WTC11 (cell line): ENCODE results near the gene OSBP2. TPM values are rescaled to one million over a fixed set of nuclear protein-coding genes. Genes with fewer than 3 reads are reported as not detected.

Experiments used
- ATAC-seq: fragments of 200-7000 bp; cut with Tn5 transposase; 2 replicates; pipeline ENCODE4 v1.10.0; 2021; ENCODE audit warnings: mild to moderate bottlenecking, moderate library complexity
- CTCF ChIA-PET: fragments of 300-600 bp; sonication (Branson Sonifier 250); formaldehyde crosslinking; loops from one replicate; lab custom pipeline; 2021; ENCODE audit warnings: antibody characterized with exemption; lab: Charles Lee
- POLR2A ChIA-PET: fragments of 350-600 bp; sonication (Branson Sonifier 250); formaldehyde crosslinking; loops from one replicate; lab custom pipeline; 2021; ENCODE audit warnings: antibody characterized with exemption; lab: Charles Lee
- DNase-seq: peaks from one replicate; pipeline ENCODE4 v3.0.0; 2021; ENCODE audit warnings: low spot score
- H3K27ac Mint-ChIP-seq: 2 replicates; pipeline ENCODE4 v1.8.0; 2021; ENCODE audit warnings: mixed read lengths
- H3K27me3 Mint-ChIP-seq: 2 replicates; pipeline ENCODE4 v1.8.0; 2021; ENCODE audit warnings: low read depth, mild to moderate bottlenecking, moderate library complexity, mixed read lengths
- H3K36me3 Mint-ChIP-seq: 2 replicates; pipeline ENCODE4 v1.8.0; 2021; ENCODE audit warnings: mixed read lengths
- H3K4me1 Mint-ChIP-seq: 2 replicates; pipeline ENCODE4 v1.8.0; 2022; ENCODE audit warnings: mixed read lengths
- H3K4me3 Mint-ChIP-seq: 2 replicates; pipeline ENCODE4 v1.8.0; 2021; ENCODE audit warnings: mild to moderate bottlenecking, moderate library complexity, mixed read lengths
- H3K9me3 Mint-ChIP-seq: 2 replicates; pipeline ENCODE4 v1.8.0; 2021; ENCODE audit warnings: mixed read lengths
- CDX4 ChIP-seq: fragments of 250-450 bp; sonication (Bioruptor Pico); IDR thresholded peaks from 2 replicates; pipeline ENCODE4 v1.9.0; 2021; ENCODE audit warnings: moderate library complexity, mild to moderate bottlenecking, inconsistent platforms, borderline replicate concordance
- CREB1 ChIP-seq: sonication (generic); formaldehyde crosslinking; IDR thresholded peaks from 2 replicates; pipeline ENCODE4 v1.8.0; 2023; ENCODE audit warnings: mild to moderate bottlenecking, missing genetic modification reagents
- E2F4 ChIP-seq: sonication (generic); formaldehyde crosslinking; IDR thresholded peaks from 2 replicates; pipeline ENCODE4 v1.8.1; 2022; ENCODE audit warnings: low read depth, mild to moderate bottlenecking, moderate library complexity, missing genetic modification reagents, borderline replicate concordance
- E2F5 ChIP-seq: sonication (generic); formaldehyde crosslinking; IDR thresholded peaks from 2 replicates; pipeline ENCODE4 v1.8.1; 2022; ENCODE audit warnings: mild to moderate bottlenecking, moderate library complexity, missing genetic modification reagents
- FOXJ3 ChIP-seq: sonication (generic); formaldehyde crosslinking; IDR thresholded peaks from 2 replicates; pipeline ENCODE4 v1.9.0; 2021; ENCODE audit warnings: missing genetic modification reagents, mild to moderate bottlenecking, borderline replicate concordance
- GRHL2 ChIP-seq: fragments of 250-450 bp; sonication (Bioruptor Pico); IDR thresholded peaks from 2 replicates; pipeline ENCODE4 v1.8.0; 2022; ENCODE audit warnings: mild to moderate bottlenecking, moderate library complexity; ENCODE audit not compliant: insufficient replicate concordance, severe bottlenecking
- GTF2I ChIP-seq: fragments of 250-450 bp; sonication (Bioruptor Pico); conservative IDR thresholded peaks from 2 replicates; pipeline ENCODE4 v1.4.0; 2021; ENCODE audit warnings: mild to moderate bottlenecking
- MYBL2 ChIP-seq: sonication (generic); formaldehyde crosslinking; IDR thresholded peaks from 2 replicates; pipeline ENCODE4 v1.8.1; 2023; ENCODE audit warnings: mild to moderate bottlenecking, moderate library complexity, missing genetic modification reagents
- RELA ChIP-seq: sonication (generic); formaldehyde crosslinking; IDR thresholded peaks from 2 replicates; pipeline ENCODE4 v1.8.1; 2022; ENCODE audit warnings: missing genetic modification reagents, mild to moderate bottlenecking, borderline replicate concordance
- SMAD3 ChIP-seq: sonication (generic); formaldehyde crosslinking; IDR thresholded peaks from 2 replicates; pipeline ENCODE4 v1.8.0; 2022; ENCODE audit warnings: missing genetic modification reagents, mild to moderate bottlenecking, borderline replicate concordance
- SMAD4 ChIP-seq: sonication (generic); formaldehyde crosslinking; IDR thresholded peaks from 2 replicates; pipeline ENCODE4 v1.8.0; 2022; ENCODE audit warnings: mild to moderate bottlenecking, missing genetic modification reagents
- SOX15 ChIP-seq: fragments of 250-450 bp; sonication (Bioruptor Pico); IDR thresholded peaks from 2 replicates; pipeline ENCODE4 v1.9.0; 2021; ENCODE audit warnings: mild to moderate bottlenecking
- SP1 ChIP-seq: sonication (generic); formaldehyde crosslinking; conservative IDR thresholded peaks from 2 replicates; pipeline ENCODE4 v1.8.1; 2022; ENCODE audit warnings: missing genetic modification reagents
- TCF7 ChIP-seq: sonication (generic); formaldehyde crosslinking; IDR thresholded peaks from 2 replicates; pipeline ENCODE4 v1.8.0; 2022; ENCODE audit warnings: mild to moderate bottlenecking, low read depth, missing genetic modification reagents, moderate library complexity
- TEAD1 ChIP-seq: sonication (generic); formaldehyde crosslinking; IDR thresholded peaks from 2 replicates; pipeline ENCODE4 v1.8.0; 2022; ENCODE audit warnings: mild to moderate bottlenecking, missing genetic modification reagents
- USF2 ChIP-seq: sonication (generic); formaldehyde crosslinking; IDR thresholded peaks from 2 replicates; pipeline ENCODE4 v1.8.1; 2023; ENCODE audit warnings: mild to moderate bottlenecking, missing genetic modification reagents, moderate library complexity
- ZBTB43 ChIP-seq: sonication (generic); formaldehyde crosslinking; IDR thresholded peaks from 2 replicates; pipeline ENCODE4 v1.8.1; 2023; ENCODE audit warnings: mild to moderate bottlenecking, missing genetic modification reagents
- ZNF263 ChIP-seq: sonication (generic); formaldehyde crosslinking; IDR thresholded peaks from 2 replicates; pipeline ENCODE4 v1.8.1; 2022; ENCODE audit warnings: low read depth, mild to moderate bottlenecking, moderate library complexity, missing genetic modification reagents
- ZNF317 ChIP-seq: sonication (generic); formaldehyde crosslinking; IDR thresholded peaks from 2 replicates; pipeline ENCODE4 v1.8.1; 2023; ENCODE audit warnings: low read depth, mild to moderate bottlenecking, moderate library complexity, missing genetic modification reagents, borderline replicate concordance
- total RNA-seq: library from RNA; stranded (reverse); gene quantifications from 3 replicates; pipeline ENCODE4 v1.2.3, GENCODE V29; 2021
- TF ChIP-seq, protein P1 (sequence below): fragments of 250-450 bp; sonication (Bioruptor Pico); IDR thresholded peaks from 2 replicates; pipeline ENCODE4 v1.9.0; 2021; ENCODE audit warnings: mild to moderate bottlenecking
- TF ChIP-seq, protein P2 (sequence below): sonication (generic); formaldehyde crosslinking; conservative IDR thresholded peaks from 2 replicates; pipeline ENCODE4 v1.8.1; 2023; ENCODE audit warnings: mild to moderate bottlenecking, low read depth, missing genetic modification reagents, moderate library complexity
- TF ChIP-seq, protein P3 (sequence below): fragments of 250-450 bp; sonication (Bioruptor Pico); IDR thresholded peaks from 2 replicates; pipeline ENCODE4 v1.9.0; 2021; ENCODE audit warnings: mild to moderate bottlenecking, borderline replicate concordance
- TF ChIP-seq, protein P4 (sequence below): sonication (generic); formaldehyde crosslinking; conservative IDR thresholded peaks from 2 replicates; pipeline ENCODE4 v1.8.1; 2022; ENCODE audit warnings: mild to moderate bottlenecking, missing genetic modification reagents

OSBP2 gene
- total RNA-seq, 1 experiment from 2014 or later, result 4.1 TPM

DNA sequence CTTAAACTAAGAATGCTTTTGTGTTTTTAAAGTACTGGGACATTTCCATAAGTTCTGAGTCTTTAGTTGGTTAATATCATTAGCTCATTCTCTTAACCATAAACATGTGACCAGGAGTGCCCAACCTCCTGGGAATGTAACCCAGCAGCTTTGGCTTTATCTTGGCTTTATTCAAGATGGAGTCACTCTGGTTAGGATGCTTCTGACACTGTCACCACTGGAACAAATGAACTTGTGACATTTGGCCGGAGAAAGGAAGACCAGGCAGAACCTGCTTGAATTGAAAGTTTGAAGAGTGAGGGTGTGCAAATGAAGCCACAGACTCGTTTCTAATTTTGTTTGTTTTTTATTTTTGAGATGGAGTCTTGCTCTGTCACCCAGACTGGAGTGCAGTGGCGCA, 54.6 kb downstream of the OSBP2 start:
- no peaks in the 10 kb centered on the region for H3K27me3 Mint-ChIP-seq
- H3K9me3 Mint-ChIP-seq, result peaks cover 10% of the 10 kb centered on the region
- ATAC-seq, result no peak
- DNase-seq, result no peak
- H3K4me1 Mint-ChIP-seq, result peaks cover 9% of the 10 kb centered on the region
- H3K36me3 Mint-ChIP-seq, result peaks cover 13% of the 10 kb centered on the region
- H3K27ac Mint-ChIP-seq, result no peak overlapping the region
- POLR2A ChIA-PET, result interaction anchor here (0.6 kb wide), 1 partner anchor 107 kb away, joined by 4 read pairs; no protein-coding TSS in a partner anchor
- CTCF ChIA-PET, result interaction anchor here (0.6 kb wide), 1 partner anchor 115 kb away, joined by 3 read pairs; no protein-coding TSS in a partner anchor
- TF ChIP-seq, protein P1, sequence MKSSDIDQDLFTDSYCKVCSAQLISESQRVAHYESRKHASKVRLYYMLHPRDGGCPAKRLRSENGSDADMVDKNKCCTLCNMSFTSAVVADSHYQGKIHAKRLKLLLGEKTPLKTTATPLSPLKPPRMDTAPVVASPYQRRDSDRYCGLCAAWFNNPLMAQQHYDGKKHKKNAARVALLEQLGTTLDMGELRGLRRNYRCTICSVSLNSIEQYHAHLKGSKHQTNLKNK, result no peak
- TF ChIP-seq MYBL2 (CRISPR knock-in tag) (no peak), RELA (CRISPR knock-in tag) (no peak), USF2 (CRISPR knock-in tag) (no peak), E2F5 (CRISPR knock-in tag) (no peak), GRHL2 (CRISPR knock-in tag) (no peak), GTF2I (CRISPR knock-in tag) (no peak), SP1 (no peak), TCF7 (CRISPR knock-in tag) (no peak), TEAD1 (no peak), ZNF263 (CRISPR knock-in tag) (no peak), SMAD4 (CRISPR knock-in tag) (no peak), CDX4 (CRISPR knock-in tag) (no peak), E2F4 (CRISPR knock-in tag) (no peak)
- TF ChIP-seq, protein P2, sequence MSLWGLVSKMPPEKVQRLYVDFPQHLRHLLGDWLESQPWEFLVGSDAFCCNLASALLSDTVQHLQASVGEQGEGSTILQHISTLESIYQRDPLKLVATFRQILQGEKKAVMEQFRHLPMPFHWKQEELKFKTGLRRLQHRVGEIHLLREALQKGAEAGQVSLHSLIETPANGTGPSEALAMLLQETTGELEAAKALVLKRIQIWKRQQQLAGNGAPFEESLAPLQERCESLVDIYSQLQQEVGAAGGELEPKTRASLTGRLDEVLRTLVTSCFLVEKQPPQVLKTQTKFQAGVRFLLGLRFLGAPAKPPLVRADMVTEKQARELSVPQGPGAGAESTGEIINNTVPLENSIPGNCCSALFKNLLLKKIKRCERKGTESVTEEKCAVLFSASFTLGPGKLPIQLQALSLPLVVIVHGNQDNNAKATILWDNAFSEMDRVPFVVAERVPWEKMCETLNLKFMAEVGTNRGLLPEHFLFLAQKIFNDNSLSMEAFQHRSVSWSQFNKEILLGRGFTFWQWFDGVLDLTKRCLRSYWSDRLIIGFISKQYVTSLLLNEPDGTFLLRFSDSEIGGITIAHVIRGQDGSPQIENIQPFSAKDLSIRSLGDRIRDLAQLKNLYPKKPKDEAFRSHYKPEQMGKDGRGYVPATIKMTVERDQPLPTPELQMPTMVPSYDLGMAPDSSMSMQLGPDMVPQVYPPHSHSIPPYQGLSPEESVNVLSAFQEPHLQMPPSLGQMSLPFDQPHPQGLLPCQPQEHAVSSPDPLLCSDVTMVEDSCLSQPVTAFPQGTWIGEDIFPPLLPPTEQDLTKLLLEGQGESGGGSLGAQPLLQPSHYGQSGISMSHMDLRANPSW (CRISPR knock-in tag), result no peak
- no peak overlapping the region for H3K4me3 Mint-ChIP-seq

- ChIA-PET POLR2A (no interaction called here), CTCF (no interaction called here)
- no peak for ATAC-seq
- H3K27ac Mint-ChIP-seq, result no peak overlapping the region; the same call in 1 of the 2 replicates
- H3K36me3 Mint-ChIP-seq, result peaks cover 13% of the 10 kb centered on the region
- no peak overlapping the region for H3K4me3 Mint-ChIP-seq
- H3K27me3 Mint-ChIP-seq, result no peaks in the 10 kb centered on the region
- peaks cover 10% of the 10 kb centered on the region for H3K9me3 Mint-ChIP-seq
- H3K4me1 Mint-ChIP-seq, result peaks cover 11% of the 10 kb centered on the region
- DNase-seq, result no peak
- TF ChIP-seq ZNF317 (CRISPR knock-in tag) (no peak), ZBTB43 (CRISPR knock-in tag) (no peak), CREB1 (CRISPR knock-in tag) (no peak), FOXJ3 (no peak), SOX15 (no peak), SMAD3 (CRISPR knock-in tag) (no peak)
- TF ChIP-seq, protein P3, sequence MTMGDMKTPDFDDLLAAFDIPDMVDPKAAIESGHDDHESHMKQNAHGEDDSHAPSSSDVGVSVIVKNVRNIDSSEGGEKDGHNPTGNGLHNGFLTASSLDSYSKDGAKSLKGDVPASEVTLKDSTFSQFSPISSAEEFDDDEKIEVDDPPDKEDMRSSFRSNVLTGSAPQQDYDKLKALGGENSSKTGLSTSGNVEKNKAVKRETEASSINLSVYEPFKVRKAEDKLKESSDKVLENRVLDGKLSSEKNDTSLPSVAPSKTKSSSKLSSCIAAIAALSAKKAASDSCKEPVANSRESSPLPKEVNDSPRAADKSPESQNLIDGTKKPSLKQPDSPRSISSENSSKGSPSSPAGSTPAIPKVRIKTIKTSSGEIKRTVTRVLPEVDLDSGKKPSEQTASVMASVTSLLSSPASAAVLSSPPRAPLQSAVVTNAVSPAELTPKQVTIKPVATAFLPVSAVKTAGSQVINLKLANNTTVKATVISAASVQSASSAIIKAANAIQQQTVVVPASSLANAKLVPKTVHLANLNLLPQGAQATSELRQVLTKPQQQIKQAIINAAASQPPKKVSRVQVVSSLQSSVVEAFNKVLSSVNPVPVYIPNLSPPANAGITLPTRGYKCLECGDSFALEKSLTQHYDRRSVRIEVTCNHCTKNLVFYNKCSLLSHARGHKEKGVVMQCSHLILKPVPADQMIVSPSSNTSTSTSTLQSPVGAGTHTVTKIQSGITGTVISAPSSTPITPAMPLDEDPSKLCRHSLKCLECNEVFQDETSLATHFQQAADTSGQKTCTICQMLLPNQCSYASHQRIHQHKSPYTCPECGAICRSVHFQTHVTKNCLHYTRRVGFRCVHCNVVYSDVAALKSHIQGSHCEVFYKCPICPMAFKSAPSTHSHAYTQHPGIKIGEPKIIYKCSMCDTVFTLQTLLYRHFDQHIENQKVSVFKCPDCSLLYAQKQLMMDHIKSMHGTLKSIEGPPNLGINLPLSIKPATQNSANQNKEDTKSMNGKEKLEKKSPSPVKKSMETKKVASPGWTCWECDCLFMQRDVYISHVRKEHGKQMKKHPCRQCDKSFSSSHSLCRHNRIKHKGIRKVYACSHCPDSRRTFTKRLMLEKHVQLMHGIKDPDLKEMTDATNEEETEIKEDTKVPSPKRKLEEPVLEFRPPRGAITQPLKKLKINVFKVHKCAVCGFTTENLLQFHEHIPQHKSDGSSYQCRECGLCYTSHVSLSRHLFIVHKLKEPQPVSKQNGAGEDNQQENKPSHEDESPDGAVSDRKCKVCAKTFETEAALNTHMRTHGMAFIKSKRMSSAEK (CRISPR knock-in tag), result no peak
- TF ChIP-seq, protein P4, sequence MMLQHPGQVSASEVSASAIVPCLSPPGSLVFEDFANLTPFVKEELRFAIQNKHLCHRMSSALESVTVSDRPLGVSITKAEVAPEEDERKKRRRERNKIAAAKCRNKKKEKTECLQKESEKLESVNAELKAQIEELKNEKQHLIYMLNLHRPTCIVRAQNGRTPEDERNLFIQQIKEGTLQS, result no peak
Observed at GRCh38 chr22:30749849-30750248, 55.2 kb downstream of the OSBP2 start.
